NCI-H2196 (cell line): ENCODE measurements around the gene SIGLEC5.
"Not testable (repeated sequence)": the region's sequence is repeated elsewhere in the genome, so short reads cannot be mapped to it uniquely, and the experiment has no call there.

Experiments used
- DNase-seq: peaks from one replicate; lab custom pipeline; 2025; ENCODE audit not compliant: unreplicated experiment; lab: John Stamatoyannopoulos, UW

The SIGLEC5 gene

GRCh38 chr19:51630315-51630714, at the start of gene SIGLEC5:
Gene SIGLEC5 (minus strand): TSS chr19:51630401. CDS start chr19:51630335, 66 bp downstream.
- not testable (repeated sequence) for DNase-seq

- DNase-seq: no peak
These were observed 46.4 kb upstream of the SIGLEC5 start for GRCh38 chr19:51676566-51677083.

GRCh38 chr19:51675911-51676565, 45.8 kb upstream of the SIGLEC5 start:
- DNase-seq: not testable (repeated sequence)

GRCh38 chr19:51668216-51668615, 38.0 kb upstream of the SIGLEC5 start:
- no peak for DNase-seq

- DNase-seq: no peak
These were observed 34.8 kb upstream of the SIGLEC5 start for GRCh38 chr19:51664997-51665396.

- no peak for DNase-seq
These were observed 33.9 kb upstream of the SIGLEC5 start for GRCh38 chr19:51664131-51664530.

GRCh38 chr19:51663650-51664049, 33.4 kb upstream of the SIGLEC5 start:
- no peak for DNase-seq

- DNase-seq: peak; percentile 76
These were observed 30.9 kb upstream of the SIGLEC5 start for GRCh38 chr19:51660975-51661600.

- no peak for DNase-seq
These were observed 24.6 kb upstream of the SIGLEC5 start for GRCh38 chr19:51654783-51655182.

GRCh38 chr19:51653162-51653561, 23.0 kb upstream of the SIGLEC5 start:
- no peak for DNase-seq

- no peak for DNase-seq
These were observed 22.1 kb upstream of the SIGLEC5 start for GRCh38 chr19:51652266-51652665.

GRCh38 chr19:51651216-51651846, 21.1 kb upstream of the SIGLEC5 start:
- no peak for DNase-seq

- DNase-seq: no peak
These were observed 17.1 kb upstream of the SIGLEC5 start for GRCh38 chr19:51647318-51647717.

- not testable (repeated sequence) for DNase-seq
These were observed 16.5 kb upstream of the SIGLEC5 start, which contains the start of gene SIGLEC14 for GRCh38 chr19:51646730-51647129. Gene SIGLEC14 (minus strand): TSS chr19:51646825. CDS start chr19:51646759, 66 bp downstream.

GRCh38 chr19:51644636-51645271, 14.6 kb upstream of the SIGLEC5 start:
- DNase-seq: no peak

GRCh38 chr19:51641648-51642047, 11.4 kb upstream of the SIGLEC5 start:
- DNase-seq: no peak

GRCh38 chr19:51640386-51640785, 10.2 kb upstream of the SIGLEC5 start:
- no peak for DNase-seq

GRCh38 chr19:51639916-51640315, 9.7 kb upstream of the SIGLEC5 start:
- DNase-seq: no peak

GRCh38 chr19:51637362-51637978, 7.3 kb upstream of the SIGLEC5 start:
- DNase-seq: no peak

GRCh38 chr19:51632126-51632525, 1.9 kb upstream of the SIGLEC5 start:
- DNase-seq: no peak
